ENCODE measurements around the gene MMP28. TPM values are rescaled to one million over a fixed set of nuclear protein-coding genes. Genes with fewer than 3 reads are reported as not detected.

The MMP28 gene
- total RNA-seq, 4 donors from 2014 or later, result 21.6 to 46.1 (median 42.7) TPM

GRCh38 chr17:35797918-35798317 is 2.5 kb upstream of the MMP28 start:
- no peak for TF ChIP-seq CTCF (IDR thresholded peaks at IDR 0.05; ENCODE audit: low read depth)

DNA sequence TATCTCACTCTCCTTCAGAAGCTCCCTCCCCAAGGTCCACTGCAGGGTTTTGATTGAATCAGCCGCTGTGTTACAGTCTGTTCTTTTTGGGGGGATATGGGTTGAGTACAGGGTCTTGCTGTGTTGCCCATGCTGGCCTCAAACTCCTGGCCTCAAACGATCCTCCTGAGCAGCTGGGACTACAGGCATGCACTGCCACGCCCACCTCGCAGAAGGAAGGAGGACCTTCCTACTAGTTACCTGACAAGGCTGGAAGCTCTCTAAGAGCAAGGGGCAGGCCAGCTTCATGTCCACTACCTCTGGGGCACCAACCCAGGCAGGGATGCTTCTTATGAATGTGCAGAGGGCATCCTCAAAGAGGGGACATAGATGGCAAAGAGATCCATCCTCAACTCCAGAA is 1.9 kb upstream of the MMP28 start:
- no peak for TF ChIP-seq CTCF (IDR thresholded peaks at IDR 0.05; ENCODE audit: low read depth)

DNA sequence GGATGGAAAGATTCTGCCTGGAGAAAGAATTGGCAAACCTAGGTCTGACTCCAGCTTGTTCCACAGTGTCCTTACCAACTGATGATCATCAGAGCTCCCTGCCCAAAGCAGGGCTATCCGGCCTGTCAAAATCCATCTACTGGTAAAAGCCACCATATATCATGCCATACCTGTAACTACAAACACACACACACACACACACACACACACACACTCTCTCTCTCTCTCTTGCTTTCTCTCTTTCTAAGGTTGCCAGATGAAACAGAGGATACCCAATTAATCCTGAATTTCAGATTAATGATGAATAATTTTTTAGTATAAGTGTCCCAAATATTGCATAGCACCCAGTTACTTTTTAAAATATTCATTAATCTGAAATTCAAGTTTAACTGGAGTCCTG is 1.5 kb upstream of the MMP28 start:
- no peak for TF ChIP-seq CTCF (IDR thresholded peaks at IDR 0.05; ENCODE audit: low read depth)

GRCh38 chr17:35795871-35796265 is 427 bp upstream of the MMP28 start:
- TF ChIP-seq CTCF (IDR thresholded peaks at IDR 0.05; ENCODE audit: low read depth), result no peak

DNA sequence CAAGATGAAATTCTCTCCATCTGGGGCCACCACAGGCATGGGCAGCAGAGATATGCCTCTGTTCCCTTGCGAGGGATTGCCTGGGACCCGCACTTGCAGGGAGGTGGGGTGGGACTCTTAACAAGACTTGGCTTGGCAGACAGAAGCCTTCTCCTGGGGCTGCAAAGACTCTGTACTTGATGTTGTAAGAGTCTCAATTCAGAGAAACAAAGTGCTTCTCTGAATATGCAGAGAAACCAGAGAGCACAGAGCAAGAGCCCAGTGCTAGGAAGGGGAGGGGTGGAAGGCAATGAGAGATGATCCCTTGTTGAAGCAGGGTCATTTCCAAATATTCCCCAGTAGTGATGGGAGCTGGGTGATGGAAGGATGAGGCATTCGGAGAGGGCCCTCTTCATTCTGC is 2.2 kb downstream of the MMP28 start:
- TF ChIP-seq CTCF (IDR thresholded peaks at IDR 0.05; ENCODE audit: low read depth), result no peak

DNA sequence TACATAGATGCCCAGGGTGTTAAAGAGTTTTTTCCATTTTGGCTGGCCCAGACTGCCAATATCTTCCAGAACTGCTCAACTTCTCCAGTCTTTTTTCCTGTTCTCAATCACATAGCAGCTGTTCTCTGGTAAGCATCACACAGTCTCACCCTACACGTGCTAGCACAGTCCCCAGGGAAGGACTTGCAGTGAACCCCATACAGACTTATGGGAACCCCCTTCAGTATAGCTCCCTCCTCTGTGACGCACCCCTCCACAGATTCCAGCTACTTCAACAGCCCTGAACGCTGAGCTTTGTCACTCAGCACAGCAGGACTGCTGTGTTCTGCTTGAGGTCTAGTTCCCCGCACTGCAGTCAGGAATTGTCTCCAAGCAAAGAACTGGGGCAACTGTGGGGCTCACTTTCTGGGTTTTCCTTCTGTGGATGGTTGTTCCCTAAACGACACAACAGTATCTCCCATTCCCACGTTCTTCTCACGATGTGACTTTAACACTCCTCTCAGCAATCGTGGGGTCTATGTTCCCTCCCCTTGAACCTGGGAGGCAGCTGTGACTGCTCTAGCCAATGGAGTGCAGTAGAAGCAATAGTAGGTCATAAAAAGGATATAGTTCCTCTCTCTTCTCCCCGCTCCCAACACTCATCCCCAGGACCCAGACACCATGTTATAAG is 3.6 kb downstream of the MMP28 start:
- no peak for TF ChIP-seq CTCF (IDR thresholded peaks at IDR 0.05; ENCODE audit: low read depth)

GRCh38 chr17:35790841-35791240 is 4.6 kb downstream of the MMP28 start:
- TF ChIP-seq CTCF (IDR thresholded peaks at IDR 0.05; ENCODE audit: low read depth), result no peak

Measured in subcutaneous adipose tissue (tissue), 4 donors.